ENCODE data around the gene DCDC2C.

DNA sequence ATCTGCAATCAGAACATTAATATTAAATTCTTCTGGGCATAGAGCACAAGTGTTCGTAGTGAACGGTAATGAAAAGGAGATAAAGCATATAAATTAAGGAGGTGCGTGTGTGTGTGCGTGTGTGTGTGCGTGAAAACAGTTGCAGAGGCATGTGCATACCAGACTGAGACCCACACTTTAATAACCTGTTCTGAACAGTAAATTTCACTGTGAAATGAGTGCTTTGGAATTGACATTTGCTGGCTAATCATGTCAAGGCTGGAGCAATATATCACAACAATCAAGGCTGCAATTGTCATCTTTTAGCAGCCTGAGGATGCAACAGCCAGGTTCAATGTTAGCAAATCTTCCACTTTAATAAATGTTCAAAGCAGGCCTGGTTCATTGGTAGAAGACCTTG lies 57.9 kb downstream of the DCDC2C start:
- no peak for TF ChIP-seq CTCF (IDR thresholded peaks at IDR 0.05 in 8 of 11, conservative IDR thresholded peaks at IDR 0.05 in 3 of 11)
- no peak for TF ChIP-seq POLR2A (IDR thresholded peaks at IDR 0.05)
- no peak for TF ChIP-seq POLR2AphosphoS5 (IDR thresholded peaks at IDR 0.05)

All from spleen (tissue), 7 donors.